T-helper 17 cell (primary cell): ENCODE results near the gene PSAPL1. TPM values are rescaled to one million over a fixed set of nuclear protein-coding genes. Genes with fewer than 3 reads are reported as not detected.

Source experiments
- ATAC-seq: fragments of 150-1000 bp; cut with Tn5 transposase; 2 replicates; pipeline ENCODE4 v1.10.0; 2021; ENCODE audit warnings: mild to moderate bottlenecking, moderate library complexity
- DNase-seq, 3 donors: peaks; one replicate each; pipeline versions ENCODE4 v3.0.0 to v3.0.0-alpha.2; 2020 to 2021
- H3K9me3 ChIP-seq: one replicate; pipeline ENCODE4 v1.7.0; 2013; ENCODE audit warnings: low read length, mild to moderate bottlenecking; ENCODE audit not compliant: control insufficient read depth, poor library complexity, severe bottlenecking
- H3K27ac Mint-ChIP-seq: one replicate; pipeline ENCODE4 v1.8.0; 2022; ENCODE audit warnings: mild to moderate bottlenecking, moderate library complexity, mixed read lengths
- H3K27me3 Mint-ChIP-seq: one replicate; pipeline ENCODE4 v1.8.0; 2022; ENCODE audit warnings: mixed read lengths
- H3K36me3 Mint-ChIP-seq: one replicate; pipeline ENCODE4 v1.8.0; 2022; ENCODE audit warnings: low read depth, mixed read lengths
- H3K4me1 Mint-ChIP-seq: one replicate; pipeline ENCODE4 v1.8.0; 2022; ENCODE audit warnings: mild to moderate bottlenecking, mixed read lengths
- H3K4me3 Mint-ChIP-seq: one replicate; pipeline ENCODE4 v1.8.0; 2022; ENCODE audit warnings: mild to moderate bottlenecking, moderate library complexity, mixed read lengths
- total RNA-seq, 4 donors: library from RNA in 2 of 4; stranded (reverse) in 2 of 4; gene quantifications; one replicate each; pipeline ENCODE4 v1.2.3 and lab custom pipeline; 2022 to 2026

Gene PSAPL1
- total RNA-seq, 2 donors from 2014 or later: not detected

DNA sequence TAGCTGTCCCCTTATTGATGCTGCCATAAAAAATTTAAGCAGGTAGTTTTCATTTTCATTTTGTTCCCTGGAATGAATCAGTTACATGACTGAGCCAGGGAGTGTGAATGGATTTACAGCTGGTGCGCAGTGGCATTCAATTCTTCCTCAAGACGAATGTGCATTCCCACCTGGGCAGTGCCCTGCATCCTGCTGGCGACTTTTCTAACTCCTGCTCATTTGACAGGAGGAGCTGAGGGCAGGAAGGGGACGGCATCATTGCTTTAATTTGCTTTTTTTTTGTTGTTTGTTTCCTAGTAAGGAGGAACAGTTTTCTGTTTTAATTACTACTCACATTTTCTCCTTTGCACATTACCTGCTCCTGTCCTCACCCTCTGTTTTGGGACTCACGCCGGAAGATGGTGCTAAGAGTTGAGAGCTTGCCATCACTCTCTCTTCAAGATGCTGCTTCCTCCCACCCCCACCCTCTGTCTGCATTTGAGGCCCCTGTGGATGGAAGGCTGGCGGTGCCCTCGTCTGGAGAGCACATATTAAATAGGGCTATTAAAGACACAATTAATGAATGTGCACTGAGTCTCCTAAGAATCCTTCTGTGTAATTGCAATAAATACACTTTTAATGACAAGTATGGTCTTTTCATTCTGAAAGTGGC, 35.8 kb downstream of the PSAPL1 start:
- Mint-ChIP-seq H3K4me1 (no peaks in the 10 kb centered on the region), H3K27me3 (peaks cover 9% of the 10 kb centered on the region), H3K27ac (no peak overlapping the region), H3K4me3 (no peak overlapping the region), H3K36me3 (no peaks in the 10 kb centered on the region)
- no peak for ATAC-seq
- DNase-seq: no peak
- no peaks in the 10 kb centered on the region for H3K9me3 ChIP-seq

DNA sequence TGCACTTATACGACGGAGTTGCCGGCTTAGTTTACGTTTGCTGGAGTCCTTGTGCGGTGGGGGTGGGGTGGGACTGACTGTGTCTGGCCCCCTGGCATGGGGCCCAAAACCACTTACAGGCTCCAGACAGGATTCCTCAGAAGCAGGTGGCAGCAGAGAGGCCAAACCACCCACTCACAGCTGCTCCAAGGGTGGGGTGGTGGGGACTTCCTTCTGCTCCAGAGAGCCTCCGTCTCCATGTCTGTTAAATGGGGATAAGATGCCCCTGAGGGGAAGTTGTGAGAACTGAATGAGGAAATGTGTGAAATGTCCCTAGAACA, 36.7 kb downstream of the PSAPL1 start:
- H3K9me3 ChIP-seq: no peaks in the 10 kb centered on the region
- Mint-ChIP-seq H3K36me3 (no peaks in the 10 kb centered on the region), H3K4me3 (no peak overlapping the region), H3K27me3 (peaks cover 18% of the 10 kb centered on the region), H3K4me1 (no peaks in the 10 kb centered on the region), H3K27ac (no peak overlapping the region)
- ATAC-seq: no peak
- DNase-seq: no peak

DNA sequence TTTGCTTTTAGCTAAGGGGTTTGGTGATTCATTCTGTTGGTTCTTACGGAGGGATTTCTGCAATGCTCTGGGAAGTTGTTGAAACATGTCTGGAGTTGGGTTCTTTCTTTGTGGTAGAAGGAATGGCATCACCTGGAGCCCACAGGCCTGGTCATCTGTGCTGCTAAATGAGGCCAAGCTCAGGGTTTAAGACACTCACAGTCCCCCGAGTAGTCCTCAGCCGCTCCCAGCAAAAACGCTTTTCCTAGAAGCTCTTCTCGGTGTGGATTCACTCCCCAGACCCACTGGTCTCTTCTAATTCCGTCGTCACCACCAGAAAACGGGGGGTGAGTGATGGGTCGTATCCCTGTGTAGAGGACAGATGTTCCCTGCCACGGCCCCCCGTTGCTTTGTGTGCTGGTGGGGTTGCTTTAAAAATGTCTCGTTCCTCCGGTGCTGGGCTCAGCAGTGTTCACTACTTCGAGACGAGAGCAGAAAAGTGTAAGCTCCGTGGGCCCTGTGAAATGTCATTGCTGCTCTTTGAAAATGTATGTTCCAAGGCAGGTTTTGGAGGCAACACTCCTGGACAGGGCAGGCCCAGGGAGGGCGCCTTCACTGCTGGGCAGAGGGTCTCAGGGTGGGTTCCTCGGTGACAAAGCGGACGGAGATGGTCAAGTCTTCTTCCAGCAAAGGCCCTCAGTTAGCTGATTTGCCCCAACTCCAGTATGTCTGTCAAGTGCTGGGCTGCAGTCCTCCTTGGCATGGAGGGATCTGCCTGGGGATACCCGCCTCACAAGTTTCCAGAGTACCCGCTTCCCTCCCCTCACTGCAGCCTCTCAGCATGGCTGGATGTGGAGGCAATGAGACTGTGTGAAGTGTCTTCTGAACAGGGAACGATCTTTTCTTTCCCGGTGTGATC, 37.3 kb downstream of the PSAPL1 start:
- DNase-seq: no peak
- Mint-ChIP-seq H3K27me3 (peaks cover 24% of the 10 kb centered on the region), H3K27ac (no peak overlapping the region), H3K4me3 (no peak overlapping the region), H3K4me1 (no peaks in the 10 kb centered on the region), H3K36me3 (no peaks in the 10 kb centered on the region)
- no peak for ATAC-seq
- no peaks in the 10 kb centered on the region for H3K9me3 ChIP-seq

DNA sequence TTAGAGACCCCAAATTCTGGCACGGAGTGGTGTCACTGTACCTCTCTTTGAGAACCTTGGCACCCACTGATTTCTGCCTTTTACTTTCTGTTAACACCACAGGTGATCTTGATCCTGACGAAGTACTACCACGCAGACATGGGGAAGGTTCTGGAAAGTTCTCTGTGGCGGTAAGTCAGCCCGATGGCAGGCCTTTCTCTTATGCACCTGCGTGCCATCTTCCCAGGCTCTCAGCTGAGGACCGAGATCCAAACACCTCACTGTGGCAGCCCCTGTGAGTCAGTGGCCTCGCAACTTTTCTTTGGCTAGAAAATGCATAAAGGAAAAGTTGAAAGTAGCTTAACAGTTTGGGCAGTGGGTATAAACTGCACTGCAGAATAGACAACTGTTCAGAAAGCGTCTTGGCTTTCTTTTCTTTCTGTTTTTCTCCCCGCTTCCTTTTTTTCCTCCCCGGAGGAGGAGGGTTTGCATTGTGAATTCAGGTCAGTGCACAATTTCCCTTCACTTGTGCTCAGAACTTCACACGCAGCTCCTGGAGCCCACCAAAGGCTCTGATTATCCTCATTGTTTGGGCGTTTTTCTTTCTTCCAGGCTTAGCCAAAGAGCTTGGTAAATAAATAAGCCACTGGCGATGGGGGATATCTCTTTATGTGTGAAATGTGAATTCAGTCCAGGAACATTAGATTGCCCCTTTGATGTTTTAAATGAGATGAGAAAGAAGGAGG, 38.4 kb downstream of the PSAPL1 start:
- Mint-ChIP-seq H3K27ac (no peak overlapping the region), H3K36me3 (no peaks in the 10 kb centered on the region), H3K4me1 (no peaks in the 10 kb centered on the region), H3K27me3 (peaks cover 31% of the 10 kb centered on the region), H3K4me3 (no peak overlapping the region)
- DNase-seq (no peak), ATAC-seq (no peak)
- H3K9me3 ChIP-seq: no peaks in the 10 kb centered on the region

DNA sequence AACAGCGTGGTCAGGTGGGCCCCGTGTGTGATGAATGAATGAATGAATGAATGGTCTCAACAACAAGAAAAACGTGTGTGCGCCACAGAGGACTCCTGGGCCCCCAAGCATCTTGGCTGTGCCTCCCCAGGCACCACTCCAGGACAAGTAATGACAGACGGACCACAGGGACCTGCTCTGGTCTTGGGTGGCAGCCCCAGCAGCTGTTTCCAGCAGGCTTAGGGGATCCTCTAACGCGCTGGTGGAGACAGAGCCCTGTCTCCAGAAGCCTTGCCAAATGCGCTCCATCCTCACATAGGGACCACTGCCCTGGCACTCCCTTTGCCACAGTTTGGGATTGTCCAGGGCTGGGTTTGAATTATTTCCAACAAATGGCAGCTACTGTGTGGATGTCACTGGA, 39.1 kb downstream of the PSAPL1 start:
- ATAC-seq (no peak), DNase-seq (no peak)
- H3K9me3 ChIP-seq: no peaks in the 10 kb centered on the region
- Mint-ChIP-seq H3K36me3 (no peaks in the 10 kb centered on the region), H3K4me1 (no peaks in the 10 kb centered on the region), H3K4me3 (no peak overlapping the region), H3K27ac (no peak overlapping the region), H3K27me3 (peaks cover 31% of the 10 kb centered on the region)

DNA sequence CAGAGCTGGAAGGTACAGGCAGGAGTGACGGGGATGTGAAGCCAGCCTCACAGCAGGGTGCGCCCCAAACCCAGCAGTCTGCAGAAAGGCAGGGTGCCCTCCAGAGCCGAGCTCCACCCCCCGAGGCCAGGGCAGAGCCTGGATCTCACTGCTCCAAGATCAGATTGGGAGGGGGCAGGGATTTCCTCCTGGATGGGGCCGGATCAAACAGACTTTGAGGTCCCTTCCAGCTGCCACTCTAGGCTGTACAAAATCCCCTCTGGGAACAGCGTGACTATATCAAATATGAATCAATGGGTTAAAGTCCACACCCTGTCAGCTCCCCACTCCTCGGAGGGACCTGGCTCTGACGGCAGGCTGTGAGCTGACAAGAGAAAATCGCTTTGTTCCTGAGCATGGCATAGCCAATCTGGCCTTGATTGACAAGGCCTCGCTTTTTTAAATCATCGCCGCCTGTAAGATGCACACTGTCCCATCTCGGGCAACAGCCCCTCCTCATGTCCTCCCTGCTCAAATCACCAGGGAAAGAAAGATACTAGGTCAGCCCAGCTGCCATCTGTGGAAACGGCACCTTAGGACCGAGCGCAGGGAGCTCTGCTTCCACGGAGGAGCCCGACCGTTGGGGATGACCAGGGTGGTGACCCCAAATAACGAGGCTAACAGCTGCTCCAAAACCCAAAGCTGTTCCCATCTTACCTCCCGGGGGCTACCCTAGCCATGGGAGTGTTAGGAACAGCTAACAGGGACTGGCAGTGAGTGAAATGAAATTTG, 39.9 kb downstream of the PSAPL1 start:
- Mint-ChIP-seq H3K4me1 (no peaks in the 10 kb centered on the region), H3K27ac (no peak overlapping the region), H3K36me3 (no peaks in the 10 kb centered on the region), H3K4me3 (no peak overlapping the region), H3K27me3 (peaks cover 36% of the 10 kb centered on the region)
- ATAC-seq (no peak), DNase-seq (no peak)
- H3K9me3 ChIP-seq: no peaks in the 10 kb centered on the region

DNA sequence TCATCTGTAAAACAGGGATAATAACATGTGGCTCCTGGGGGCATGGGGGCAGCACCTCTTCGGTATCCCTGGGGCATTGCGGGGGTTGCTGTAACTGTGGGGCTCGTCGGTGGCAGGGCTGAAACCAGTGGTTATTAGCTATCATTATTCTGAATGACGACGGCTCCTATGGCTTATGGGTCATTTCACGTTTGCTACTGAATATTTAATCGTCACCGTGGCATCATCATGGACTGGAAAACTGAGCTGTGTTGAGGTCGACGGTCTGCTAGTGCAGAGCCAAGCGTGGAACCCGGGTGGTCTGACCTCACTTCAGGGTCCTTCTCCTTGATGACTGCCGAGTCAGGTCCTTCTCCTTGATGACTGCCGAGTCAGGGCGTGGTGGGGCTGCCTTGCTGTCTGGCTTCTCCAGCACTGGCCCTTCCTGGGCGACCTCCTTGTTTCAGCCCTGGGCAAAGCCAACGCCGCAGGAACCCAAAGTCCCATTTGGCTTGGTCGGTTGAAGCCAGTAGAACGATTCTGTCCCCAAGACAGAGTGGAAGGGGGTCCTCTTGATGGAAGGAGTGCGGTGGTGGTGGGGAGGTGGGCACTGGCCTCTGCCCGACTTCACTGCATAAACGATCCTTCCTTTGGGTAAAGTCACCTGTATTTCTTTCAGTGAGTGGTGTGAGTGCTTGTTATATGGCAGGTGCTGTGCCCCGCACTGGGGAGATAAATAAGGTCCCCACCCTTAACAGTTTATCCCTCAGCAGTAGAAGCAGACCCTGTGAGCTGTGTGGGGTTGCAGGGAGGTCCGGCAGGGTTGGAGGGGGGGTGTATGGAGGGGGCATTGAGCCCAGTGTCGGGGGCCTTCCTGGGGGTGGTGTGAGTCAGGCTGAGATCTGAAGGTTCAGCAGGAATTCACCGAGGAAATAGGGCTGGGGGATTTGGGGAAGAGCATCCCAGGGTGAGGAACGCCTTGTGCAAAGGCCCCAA, 40.8 kb downstream of the PSAPL1 start:
- no peaks in the 10 kb centered on the region for H3K9me3 ChIP-seq
- no peak overlapping the region for H3K4me3 Mint-ChIP-seq
- no peaks in the 10 kb centered on the region for H3K36me3 Mint-ChIP-seq
- ATAC-seq (no peak), DNase-seq (no peak)
- H3K27ac Mint-ChIP-seq: no peak overlapping the region
- peaks cover 36% of the 10 kb centered on the region for H3K27me3 Mint-ChIP-seq
- no peaks in the 10 kb centered on the region for H3K4me1 Mint-ChIP-seq

DNA sequence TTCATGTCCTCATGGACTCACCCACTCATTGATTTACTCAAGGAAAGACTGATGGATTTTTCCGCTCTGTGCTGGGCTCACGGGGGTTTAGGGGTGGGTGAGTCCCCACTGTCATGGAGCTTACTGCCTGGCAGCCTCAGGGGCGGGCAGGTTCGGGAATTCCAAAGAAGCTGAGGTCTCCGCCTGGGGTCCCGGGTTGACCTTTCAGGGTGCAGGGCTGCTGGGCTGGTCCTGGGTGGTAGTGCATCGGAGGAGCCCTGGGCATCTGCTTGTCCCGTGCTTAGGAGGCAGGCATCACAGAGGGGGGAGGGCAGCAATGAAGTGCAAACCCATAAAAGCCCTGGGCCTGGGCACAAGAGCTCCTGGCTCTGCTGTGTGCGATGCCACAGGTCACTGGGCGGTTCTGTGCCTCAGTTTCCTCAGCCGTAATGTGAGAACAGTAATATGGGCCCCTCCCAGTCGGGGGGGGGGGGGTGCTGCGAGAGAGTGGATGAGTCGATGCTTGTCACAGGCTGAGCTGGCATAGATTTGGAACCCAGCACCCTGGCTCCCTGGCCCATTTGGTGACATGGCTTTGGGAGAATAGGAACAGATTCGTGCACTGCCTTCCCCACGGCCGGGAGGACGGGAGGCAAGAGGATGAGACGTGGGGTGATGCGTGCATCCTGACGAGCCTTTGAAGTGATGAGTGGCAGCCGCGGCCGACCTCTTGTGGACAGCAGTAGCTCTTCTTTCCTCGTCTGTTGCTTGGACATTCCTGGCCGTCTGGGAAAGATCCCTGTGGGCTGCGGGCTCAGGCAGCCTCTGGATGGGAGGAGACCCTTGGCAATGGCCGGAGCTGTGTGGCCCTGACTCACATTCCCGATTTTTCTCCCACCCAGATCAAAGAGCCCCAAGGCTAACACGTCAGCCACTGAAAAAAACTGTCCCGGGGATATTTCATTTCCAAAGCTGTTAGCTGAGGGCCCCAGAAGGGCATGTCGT, 42.0 kb downstream of the PSAPL1 start:
- no peaks in the 10 kb centered on the region for H3K4me1 Mint-ChIP-seq
- DNase-seq (no peak), ATAC-seq (no peak)
- no peaks in the 10 kb centered on the region for H3K9me3 ChIP-seq
- H3K27me3 Mint-ChIP-seq: peaks cover 31% of the 10 kb centered on the region
- H3K4me3 Mint-ChIP-seq: no peak overlapping the region
- no peaks in the 10 kb centered on the region for H3K36me3 Mint-ChIP-seq
- no peak overlapping the region for H3K27ac Mint-ChIP-seq

DNA sequence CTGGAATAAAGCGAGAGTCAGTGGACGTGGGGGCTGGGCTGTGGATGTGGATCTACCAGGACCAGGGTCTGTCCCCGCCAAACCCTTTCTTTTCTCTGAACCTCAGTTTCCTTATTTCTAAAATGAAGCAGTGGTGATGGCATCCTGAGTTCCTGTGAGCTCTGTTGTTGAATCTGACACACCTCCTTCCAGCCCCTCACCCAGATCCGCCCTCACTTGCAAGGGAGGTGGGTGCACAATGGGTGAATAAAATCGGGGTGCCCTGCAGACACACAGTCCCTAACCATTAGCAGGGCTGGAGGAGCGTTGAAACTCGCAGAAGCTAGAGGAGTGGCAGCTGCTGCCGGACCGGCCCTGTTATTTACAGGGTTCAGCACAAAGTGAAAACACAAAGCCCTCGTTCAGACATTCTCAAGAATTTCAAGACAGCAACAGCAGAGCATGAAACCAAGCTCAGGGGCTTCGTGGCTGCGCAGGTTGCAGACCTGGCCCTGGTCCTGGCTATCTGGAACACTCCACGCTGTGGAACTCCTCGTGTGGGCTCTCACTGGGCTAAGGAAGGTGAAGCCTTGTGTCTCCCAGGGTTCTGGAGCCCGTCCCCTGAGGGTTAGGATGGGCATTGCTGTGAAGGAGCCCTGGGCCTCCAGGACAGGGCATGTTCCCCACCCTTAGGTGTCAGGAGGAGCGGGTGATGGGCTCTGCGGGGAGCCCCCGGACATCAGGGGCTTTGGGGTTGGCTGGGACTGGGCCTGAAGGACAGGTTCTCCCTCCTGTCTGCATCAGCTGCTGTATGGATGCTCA, 42.9 kb downstream of the PSAPL1 start:
- Mint-ChIP-seq H3K4me3 (no peak overlapping the region), H3K27ac (no peak overlapping the region), H3K27me3 (peaks cover 27% of the 10 kb centered on the region), H3K36me3 (no peaks in the 10 kb centered on the region), H3K4me1 (no peaks in the 10 kb centered on the region)
- DNase-seq (no peak), ATAC-seq (no peak)
- H3K9me3 ChIP-seq: no peaks in the 10 kb centered on the region

DNA sequence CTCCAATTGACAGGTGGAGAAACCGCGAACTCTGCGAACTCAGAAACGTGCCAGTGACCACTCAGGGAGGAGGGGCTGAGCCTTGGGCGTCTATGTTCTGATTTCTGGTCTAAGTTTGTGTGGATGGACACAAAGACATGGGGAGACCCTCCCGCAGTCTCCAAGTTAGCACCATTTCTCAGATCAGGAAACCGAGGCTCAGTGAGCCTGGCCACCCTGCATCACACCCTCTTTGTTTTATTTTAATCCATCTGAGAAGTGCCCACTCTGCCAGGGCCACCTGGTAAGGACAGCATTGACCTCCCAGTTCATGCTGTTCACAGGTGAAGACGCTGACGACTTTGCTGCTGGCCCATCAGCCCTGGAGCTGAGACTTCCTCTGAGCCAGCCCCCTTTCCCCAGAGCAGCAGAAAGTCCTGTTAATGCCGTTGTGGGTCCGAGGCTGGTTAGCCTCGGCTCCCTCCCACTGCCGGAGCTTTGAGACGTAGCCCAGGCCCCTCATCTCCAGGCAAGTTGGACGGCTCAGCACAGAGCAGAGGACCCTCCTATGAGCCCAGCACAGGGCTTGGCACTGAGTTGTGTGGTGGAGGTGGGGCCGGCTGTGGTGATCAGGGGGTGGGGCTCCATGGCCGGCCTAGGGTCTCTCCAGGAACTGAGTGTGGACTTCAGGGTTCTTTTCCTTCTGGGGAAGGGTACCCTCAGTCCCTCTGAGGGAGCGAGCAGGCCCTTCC, 43.7 kb downstream of the PSAPL1 start:
- no peak overlapping the region for H3K4me3 Mint-ChIP-seq
- ATAC-seq: no peak
- no peaks in the 10 kb centered on the region for H3K4me1 Mint-ChIP-seq
- no peaks in the 10 kb centered on the region for H3K36me3 Mint-ChIP-seq
- no peaks in the 10 kb centered on the region for H3K9me3 ChIP-seq
- no peak overlapping the region for H3K27ac Mint-ChIP-seq
- DNase-seq: no peak
- H3K27me3 Mint-ChIP-seq: peaks cover 27% of the 10 kb centered on the region
